Measurements from ENCODE around the gene UBE3B.

- TF ChIP-seq POLR2A (IDR thresholded peaks at IDR 0.05) = no peak
- TF ChIP-seq, protein P1, sequence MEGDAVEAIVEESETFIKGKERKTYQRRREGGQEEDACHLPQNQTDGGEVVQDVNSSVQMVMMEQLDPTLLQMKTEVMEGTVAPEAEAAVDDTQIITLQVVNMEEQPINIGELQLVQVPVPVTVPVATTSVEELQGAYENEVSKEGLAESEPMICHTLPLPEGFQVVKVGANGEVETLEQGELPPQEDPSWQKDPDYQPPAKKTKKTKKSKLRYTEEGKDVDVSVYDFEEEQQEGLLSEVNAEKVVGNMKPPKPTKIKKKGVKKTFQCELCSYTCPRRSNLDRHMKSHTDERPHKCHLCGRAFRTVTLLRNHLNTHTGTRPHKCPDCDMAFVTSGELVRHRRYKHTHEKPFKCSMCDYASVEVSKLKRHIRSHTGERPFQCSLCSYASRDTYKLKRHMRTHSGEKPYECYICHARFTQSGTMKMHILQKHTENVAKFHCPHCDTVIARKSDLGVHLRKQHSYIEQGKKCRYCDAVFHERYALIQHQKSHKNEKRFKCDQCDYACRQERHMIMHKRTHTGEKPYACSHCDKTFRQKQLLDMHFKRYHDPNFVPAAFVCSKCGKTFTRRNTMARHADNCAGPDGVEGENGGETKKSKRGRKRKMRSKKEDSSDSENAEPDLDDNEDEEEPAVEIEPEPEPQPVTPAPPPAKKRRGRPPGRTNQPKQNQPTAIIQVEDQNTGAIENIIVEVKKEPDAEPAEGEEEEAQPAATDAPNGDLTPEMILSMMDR (IDR thresholded peaks at IDR 0.05) = no peak
Observed at GRCh38 chr12:109559601-109560000, 82.2 kb downstream of the UBE3B start.
